Fibroblast of lung (primary cell): ENCODE measurements around the gene ARL9.

Source experiments
- CTCF ChIP-seq, 2 donors: IDR thresholded peaks in 1 of 2; conservative IDR thresholded peaks in 1 of 2; 1 replicate in 1 of 2; 2 replicates in 1 of 2; pipeline ENCODE4 v1.5.1; 2011 to 2012; ENCODE audit warnings: low read length in 2 of 2, control low read depth in 1 of 2, inconsistent platforms in 1 of 2, low read depth in 1 of 2, mild to moderate bottlenecking in 1 of 2
- EZH2 ChIP-seq: IDR thresholded peaks from 2 replicates; pipeline ENCODE4 v1.5.1; 2012; ENCODE audit warnings: low read length, control low read depth, mild to moderate bottlenecking; ENCODE audit errors: missing control alignments

GRCh38 chr4:56462157-56462556 lies 43.4 kb upstream of the ARL9 start:
- no peak for TF ChIP-seq CTCF (conservative IDR thresholded peaks at IDR 0.05 in 1 of 2, IDR thresholded peaks at IDR 0.05 in 1 of 2; ENCODE audit: low read depth in 1 of 2, low read length in 2 of 2)
- no peak for TF ChIP-seq EZH2
